Stimulated activated CD8-positive, alpha-beta memory T cell treated with anti-CD3 and anti-CD28 coated beads, Interleukin-2, amount 100 ng/mL, for 1 hour (primary cell): ENCODE results near the gene SEC14L2.
A peak's percentile ranks its signal among the peaks of the same experiment; 100 is the strongest.

Experiments
- DNase-seq, 2 donors: peaks; one replicate each; pipeline ENCODE4 v3.0.0-alpha.2; 2020; ENCODE audit warnings: low read depth in 2 of 2

The SEC14L2 gene

GRCh38 chr22:30404307-30404706, 7.5 kb downstream of the SEC14L2 start:
- no peak for DNase-seq

- no peak for DNase-seq
Measured at GRCh38 chr22:30405731-30406130, 8.9 kb downstream of the SEC14L2 start.

GRCh38 chr22:30406400-30406799, 9.6 kb downstream of the SEC14L2 start:
- DNase-seq: no peak

DNA sequence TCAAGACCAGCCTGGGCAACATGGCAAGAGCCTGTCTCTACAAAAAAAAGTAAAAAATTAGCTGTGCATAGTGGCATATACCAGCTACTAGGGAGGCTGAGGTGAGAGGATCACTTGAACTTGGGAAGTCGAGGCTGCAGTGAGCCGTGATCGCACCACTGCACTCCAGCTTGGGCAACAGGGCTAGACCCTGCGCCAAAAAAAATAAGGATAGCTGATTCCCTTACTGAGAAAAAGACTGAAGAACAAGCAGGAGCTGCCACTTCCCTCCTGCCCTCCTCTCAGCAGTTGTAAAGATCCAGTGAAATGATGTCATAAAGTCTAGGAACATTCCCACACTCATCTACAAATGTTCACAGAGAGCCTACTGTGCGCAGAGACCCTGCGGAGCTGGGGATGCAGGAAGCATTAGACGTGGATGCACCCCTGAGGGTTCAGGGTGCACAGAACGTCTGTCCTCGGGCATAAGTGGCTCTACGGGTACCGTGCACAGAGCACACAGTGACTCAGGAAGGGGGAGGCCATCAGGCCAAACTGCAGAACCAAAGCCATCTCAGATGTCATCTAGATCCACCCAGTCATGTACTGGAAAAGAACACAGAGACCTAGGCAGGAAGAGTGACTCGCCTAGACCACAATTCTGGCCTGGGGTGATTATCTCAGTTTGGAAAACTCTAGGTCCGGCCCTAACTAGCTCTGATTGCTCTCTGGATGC, 11.7 kb downstream of the SEC14L2 start:
- DNase-seq: no peak

DNA sequence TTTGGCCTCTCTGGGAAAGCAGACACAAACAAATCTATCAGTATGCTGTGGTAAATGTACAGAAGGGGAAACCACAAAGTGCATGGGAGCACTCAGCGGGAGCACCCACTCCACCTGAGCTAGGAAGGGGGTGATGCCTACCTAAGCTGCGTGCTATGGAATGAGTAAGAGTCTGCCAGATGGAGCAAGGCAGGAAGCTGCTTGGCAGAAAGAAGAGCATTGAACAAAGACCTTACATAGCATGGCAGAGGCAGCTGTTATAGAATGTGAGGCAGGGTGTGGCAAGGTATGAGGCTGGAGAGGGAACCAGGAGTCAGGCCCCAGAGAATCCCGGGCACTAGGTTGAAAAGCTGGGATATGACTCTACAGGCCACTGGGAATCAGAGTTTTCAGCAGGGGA, 15.0 kb downstream of the SEC14L2 start:
- no peak for DNase-seq

DNA sequence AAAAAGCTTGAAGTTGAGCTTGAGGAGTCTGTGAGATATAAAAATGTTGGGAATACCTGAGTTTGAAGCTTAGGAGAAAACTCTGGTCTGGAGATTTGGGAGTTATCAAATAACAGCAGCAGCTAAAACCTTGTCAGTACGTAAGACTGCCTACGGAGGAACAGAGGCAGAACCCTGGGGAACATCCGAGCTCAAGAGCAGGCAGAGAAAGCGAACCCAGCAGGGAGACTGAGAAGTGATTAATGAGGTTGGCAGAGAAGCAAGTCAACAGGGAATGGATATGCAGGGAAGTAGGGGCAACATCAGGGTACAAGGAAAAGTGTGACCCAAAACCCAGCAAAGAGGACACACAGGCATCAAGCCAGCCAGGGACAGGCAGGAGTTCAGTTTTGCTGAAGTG, 16.2 kb downstream of the SEC14L2 start:
- no peak for DNase-seq

DNA sequence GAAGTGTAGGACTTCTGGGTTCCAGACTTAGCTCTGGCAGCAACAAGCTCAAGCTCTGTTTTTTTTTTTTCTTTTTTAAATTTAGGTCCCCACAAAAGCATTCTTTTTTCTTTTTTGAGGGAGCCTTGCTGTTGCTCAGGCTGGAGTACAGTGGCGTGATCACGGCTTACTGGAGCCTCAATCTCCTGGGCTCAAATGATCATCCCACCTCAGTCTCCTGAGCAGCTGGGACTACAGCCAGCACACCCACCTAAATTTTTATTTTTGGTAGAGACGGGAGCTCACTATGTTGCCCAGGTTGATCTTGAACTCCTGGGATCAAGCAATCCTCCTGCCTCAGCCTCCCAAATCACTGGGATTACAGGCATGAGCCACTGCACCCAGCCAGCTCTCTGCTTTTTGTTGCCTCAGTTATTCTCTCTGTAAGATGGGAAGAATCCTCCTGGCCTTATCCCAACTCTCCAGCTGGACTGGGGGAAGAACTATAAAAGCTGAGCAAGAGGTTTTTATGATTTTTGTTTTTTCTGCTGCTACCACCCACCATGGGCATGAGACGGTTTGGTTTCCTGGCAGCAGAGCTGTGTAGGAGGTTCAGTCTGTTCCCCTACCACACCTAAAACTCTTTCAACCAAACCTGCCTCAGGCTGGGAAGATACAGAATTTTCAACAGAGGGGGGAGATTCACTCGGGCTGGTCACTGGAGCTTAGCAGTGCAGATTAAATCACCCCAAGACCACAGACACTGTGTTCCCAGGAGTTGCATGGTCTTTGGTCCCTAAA, 17.1 kb downstream of the SEC14L2 start:
- DNase-seq: no peak

DNA sequence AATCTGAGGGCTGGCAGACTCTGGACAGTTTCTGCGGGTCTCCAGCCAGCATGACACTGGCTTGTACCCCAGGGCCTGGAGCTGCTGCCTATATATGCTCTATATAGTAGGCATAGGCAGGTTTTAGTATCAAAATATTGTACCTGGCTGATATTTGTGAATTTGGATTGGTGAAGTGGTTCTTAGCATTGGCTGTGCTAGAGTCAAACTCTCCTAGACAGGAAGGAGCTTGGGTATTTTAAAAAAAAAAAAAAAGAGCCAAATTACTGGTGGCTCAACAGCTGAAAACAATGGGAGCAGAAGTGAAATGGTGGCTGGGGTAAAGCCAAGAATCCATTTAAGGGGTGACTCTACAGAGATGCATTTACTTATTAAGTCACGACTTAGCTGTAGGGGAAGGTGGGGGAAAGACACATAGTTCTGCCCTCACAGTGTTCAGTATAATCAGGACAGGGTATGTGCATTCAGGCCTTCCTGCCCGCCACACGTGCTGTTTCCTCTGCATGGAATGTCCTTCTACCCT, 17.8 kb downstream of the SEC14L2 start:
- DNase-seq: no peak

- no peak for DNase-seq
Measured at GRCh38 chr22:30416403-30416802, 19.6 kb downstream of the SEC14L2 start.

GRCh38 chr22:30416837-30417236, 20.0 kb downstream of the SEC14L2 start:
- no peak for DNase-seq

DNA sequence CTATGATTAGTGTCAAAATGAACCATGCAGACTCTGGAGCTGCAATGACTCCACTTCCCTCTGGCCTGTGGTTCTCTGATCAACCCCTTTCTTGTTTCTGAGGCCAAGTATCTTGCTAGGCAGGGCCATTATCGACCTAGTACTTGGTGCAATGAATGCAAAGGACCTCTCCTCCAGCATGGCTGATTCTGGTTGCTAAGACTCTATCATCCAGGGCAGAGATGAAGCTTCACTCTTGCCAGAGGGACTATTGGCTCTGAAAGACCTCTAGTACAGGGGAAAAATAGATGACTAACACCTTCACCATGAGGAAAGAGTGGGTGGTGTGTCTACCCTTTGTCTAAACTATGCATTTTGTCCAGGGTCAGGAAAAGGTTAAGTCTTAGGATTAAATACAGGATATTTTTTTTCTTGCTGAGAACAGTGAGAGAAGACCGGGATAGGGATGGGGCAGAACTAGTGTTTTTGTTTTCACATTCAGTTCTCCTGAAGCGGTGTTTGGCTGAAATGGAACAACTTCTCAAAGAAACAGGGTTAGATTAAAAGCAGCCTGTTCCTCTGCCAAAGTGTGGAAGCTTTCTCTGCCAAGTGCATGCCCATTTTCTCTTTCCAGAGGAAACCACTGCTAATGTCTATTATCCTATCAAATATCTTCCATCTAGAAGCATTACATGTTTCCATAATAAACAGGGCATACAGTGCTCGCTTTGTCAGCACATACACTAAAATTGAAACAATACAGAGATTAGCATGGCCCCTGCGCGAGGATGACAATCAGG, 23.7 kb downstream of the SEC14L2 start:
- DNase-seq: no peak

DNA sequence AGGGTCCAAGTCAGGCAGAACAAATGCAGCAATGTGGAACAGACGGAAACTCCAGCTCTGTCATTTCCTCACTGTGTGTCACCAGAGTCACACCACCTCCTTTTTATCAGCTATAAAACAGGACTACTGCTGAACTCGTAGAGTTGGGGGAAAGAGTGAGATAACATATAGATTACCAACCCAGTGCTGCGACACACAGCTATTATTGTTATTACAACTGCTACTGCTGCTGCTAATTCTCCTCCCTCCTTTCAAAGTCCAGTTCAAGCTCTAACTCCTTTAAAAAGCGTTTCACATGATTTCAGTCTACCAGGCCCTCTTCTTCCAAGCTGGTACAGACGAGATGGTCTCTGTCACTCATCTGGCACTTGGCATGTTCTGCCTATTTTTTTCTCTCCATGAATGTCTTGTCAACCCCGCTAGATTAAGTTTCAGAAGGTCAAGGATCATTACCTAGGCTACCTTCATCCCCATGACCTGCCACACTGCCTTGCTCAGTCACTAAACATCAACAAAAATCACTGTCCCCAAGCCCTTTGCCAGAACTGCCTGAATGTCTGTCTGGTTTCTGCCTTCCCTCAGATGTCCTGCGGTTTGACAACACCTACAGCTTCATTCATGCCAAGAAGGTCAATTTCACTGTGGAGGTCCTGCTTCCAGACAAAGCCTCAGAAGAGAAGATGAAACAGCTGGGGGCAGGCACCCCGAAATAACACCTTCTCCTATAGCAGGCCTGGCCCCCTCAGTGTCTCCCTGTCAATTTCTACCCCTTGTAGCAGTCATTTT, 25.1 kb downstream of the SEC14L2 start:
- DNase-seq: no peak

- DNase-seq: peak in 1 of 2 donors; percentile 4
Measured at GRCh38 chr22:30422481-30423300, 25.9 kb downstream of the SEC14L2 start.

GRCh38 chr22:30423301-30423958, 26.6 kb downstream of the SEC14L2 start:
- DNase-seq: peak in 1 of 2 donors; percentile 8

DNA sequence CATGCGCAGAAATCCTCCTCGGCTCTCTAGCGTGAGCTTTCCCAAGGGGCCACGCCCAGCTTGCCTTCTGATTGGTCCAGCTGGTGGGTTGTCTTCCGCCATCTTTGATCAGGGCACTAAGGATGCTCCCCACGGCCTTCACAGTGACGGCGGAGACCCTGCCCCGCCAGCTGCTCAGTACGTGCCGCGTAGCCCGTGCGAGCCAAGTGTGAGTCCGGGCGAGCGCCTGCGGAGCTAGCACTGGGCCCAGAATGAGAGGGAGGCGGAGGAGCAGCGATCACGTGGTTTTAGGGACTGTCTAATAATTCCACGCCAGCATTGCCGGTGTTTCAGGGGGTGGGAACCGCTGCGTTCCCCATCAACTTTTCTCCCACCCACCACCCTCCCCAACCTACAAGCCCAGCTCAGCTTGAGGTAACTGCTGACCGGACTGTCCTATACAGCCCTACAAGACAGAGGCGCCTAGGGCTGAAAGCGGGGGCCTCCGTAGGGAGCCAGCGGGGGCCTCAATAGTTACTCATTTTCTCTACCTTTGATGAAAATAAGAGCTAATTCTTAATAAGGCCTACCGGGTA, 27.2 kb downstream of the SEC14L2 start:
- DNase-seq: peak; percentile 94 to 96

DNA sequence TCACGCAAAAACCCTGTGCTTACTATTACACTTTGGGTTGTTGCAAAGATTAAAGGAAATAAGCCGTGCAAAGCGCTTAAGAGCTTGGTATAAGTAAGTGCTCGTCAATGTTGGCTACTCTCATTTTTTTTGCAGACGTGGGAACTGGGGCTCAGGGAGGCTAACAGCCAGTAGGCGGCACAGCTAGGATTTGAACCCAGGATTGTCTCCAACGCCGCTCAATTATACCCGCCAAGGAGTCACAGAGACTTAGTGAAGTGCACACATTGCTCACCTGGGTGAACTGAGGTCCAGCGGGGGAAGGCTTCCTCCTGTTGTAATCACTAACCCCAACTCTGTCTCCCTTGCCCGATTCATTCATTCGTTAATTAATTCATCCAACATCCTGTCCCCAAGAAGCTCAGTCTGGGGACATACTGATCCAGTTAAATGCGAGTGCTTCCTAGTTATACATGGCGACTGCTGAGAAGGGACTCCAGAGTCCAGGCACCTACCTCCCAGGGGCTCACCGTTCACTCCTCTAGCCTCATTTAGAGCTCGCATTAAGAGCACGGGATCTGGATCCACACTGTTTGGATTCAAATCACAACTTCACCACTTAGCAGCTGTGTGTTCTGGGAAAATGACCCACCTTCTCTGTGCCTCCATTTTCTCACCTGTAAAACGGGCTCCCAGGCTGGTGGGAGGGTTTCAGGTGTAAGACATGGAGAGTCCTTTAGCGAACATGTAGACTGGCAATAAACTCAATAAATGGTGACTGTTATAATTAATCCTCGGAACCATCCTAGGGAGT, 27.9 kb downstream of the SEC14L2 start:
- no peak for DNase-seq

DNA sequence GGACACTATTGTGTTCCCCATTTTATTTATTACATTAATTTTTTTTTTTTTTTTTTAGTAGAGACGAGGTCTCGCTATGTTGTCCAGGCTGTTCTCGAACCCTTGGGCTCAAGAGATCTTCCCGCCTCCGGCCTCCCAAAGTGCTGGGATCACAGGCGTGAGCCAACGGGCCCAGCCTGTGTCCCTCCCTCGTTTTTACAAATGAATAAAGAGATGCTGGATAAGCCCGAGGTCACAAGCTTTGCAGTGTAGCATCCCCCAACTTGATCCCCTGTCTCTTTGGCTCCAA, 28.5 kb downstream of the SEC14L2 start:
- DNase-seq: no peak

- peak in 1 of 2 donors; percentile 30 for DNase-seq
Measured at GRCh38 chr22:30425616-30426387, 29.0 kb downstream of the SEC14L2 start, which contains the start of gene MTFP1. TSS of gene MTFP1 (plus strand) at chr22:30425768. CDS start at chr22:30425880, 112 bp downstream.
